GM23338 (cell line): ENCODE data around the gene NF1. TPM values are rescaled to one million over a fixed set of nuclear protein-coding genes. Genes with fewer than 3 reads are reported as not detected.

Experiments used
- ATAC-seq: fragments of 200-7000 bp; cut with Tn5 transposase; 3 replicates; pipeline ENCODE4 v1.9.1; 2020
- DNase-seq: peaks from one replicate; pipeline ENCODE4 v3.0.0-alpha.2; 2015; ENCODE audit warnings: low spot score
- H2AFZ ChIP-seq: fragments of 200-600 bp; sonication (generic); 2 replicates; pipeline ENCODE4 v1.8.0; 2016; ENCODE audit warnings: antibody characterized with exemption, mild to moderate bottlenecking, moderate library complexity
- H3F3A ChIP-seq: fragments of 200-600 bp; sonication (generic); replicated peaks from 2 replicates; pipeline ENCODE4 v1.8.0; 2017; ENCODE audit warnings: antibody characterized with exemption, mixed run types, low read depth
- H3K27ac ChIP-seq: fragments of 200-600 bp; sonication (generic); 2 replicates; pipeline ENCODE4 v1.6.1; 2016; ENCODE audit warnings: low read depth
- H3K27me3 ChIP-seq: fragments of 200-600 bp; sonication (generic); 2 replicates; pipeline ENCODE4 v1.8.0; 2016; ENCODE audit warnings: mild to moderate bottlenecking, mixed run types, moderate library complexity; ENCODE audit not compliant: insufficient read depth
- H3K36me3 ChIP-seq: fragments of 200-600 bp; sonication (generic); 2 replicates; pipeline ENCODE4 v1.8.0; 2016; ENCODE audit warnings: mild to moderate bottlenecking; ENCODE audit not compliant: insufficient read depth
- H3K4me1 ChIP-seq: fragments of 200-600 bp; sonication (generic); 2 replicates; pipeline ENCODE4 v1.8.0; 2016; ENCODE audit warnings: mild to moderate bottlenecking, moderate library complexity; ENCODE audit not compliant: insufficient read depth
- H3K4me2 ChIP-seq: fragments of 200-600 bp; sonication (generic); 2 replicates; pipeline ENCODE4 v1.7.1; 2017; ENCODE audit warnings: mixed run types
- H3K4me3 ChIP-seq: fragments of 200-600 bp; sonication (generic); 2 replicates; pipeline ENCODE4 v1.6.1; 2016; ENCODE audit warnings: mixed run types
- H3K79me2 ChIP-seq: fragments of 200-600 bp; sonication (generic); replicated peaks from 2 replicates; pipeline ENCODE4 v1.8.0; 2017; ENCODE audit warnings: mild to moderate bottlenecking; ENCODE audit not compliant: insufficient read depth
- H3K9me2 ChIP-seq: fragments of 200-600 bp; sonication (generic); 2 replicates; pipeline ENCODE4 v1.8.0; 2017; ENCODE audit not compliant: insufficient read depth
- H4K20me1 ChIP-seq: fragments of 200-600 bp; sonication (generic); replicated peaks from 2 replicates; pipeline ENCODE4 v1.8.0; 2017; ENCODE audit warnings: mild to moderate bottlenecking; ENCODE audit not compliant: insufficient read depth
- H3K27ac Mint-ChIP-seq: 2 replicates; pipeline ENCODE4 v1.8.0; 2020; ENCODE audit warnings: inconsistent platforms, mild to moderate bottlenecking, moderate library complexity, mixed read lengths
- H3K27me3 Mint-ChIP-seq: 3 replicates; pipeline ENCODE4 v1.8.0; 2022; ENCODE audit warnings: low read depth, mild to moderate bottlenecking, moderate library complexity, mixed read lengths, inconsistent platforms; ENCODE audit not compliant: insufficient read depth, poor library complexity
- H3K36me3 Mint-ChIP-seq: 3 replicates; pipeline ENCODE4 v1.8.0; 2021; ENCODE audit warnings: low read depth, mild to moderate bottlenecking, inconsistent platforms, moderate library complexity, mixed read lengths
- H3K4me1 Mint-ChIP-seq: 3 replicates; pipeline ENCODE4 v1.8.0; 2020; ENCODE audit warnings: mild to moderate bottlenecking, inconsistent platforms, mixed read lengths
- H3K4me3 Mint-ChIP-seq: 3 replicates; pipeline ENCODE4 v1.8.0; 2021; ENCODE audit warnings: moderate library complexity, mild to moderate bottlenecking, inconsistent platforms, mixed read lengths
- H3K9me3 Mint-ChIP-seq: 3 replicates; pipeline ENCODE4 v1.8.0; 2020; ENCODE audit warnings: moderate library complexity, mild to moderate bottlenecking, inconsistent platforms, mixed read lengths
- CREB1 ChIP-seq: fragments of 250-450 bp; sonication (Bioruptor Pico); IDR thresholded peaks from 2 replicates; pipeline ENCODE4 v1.5.0; 2020; ENCODE audit warnings: low read depth, mild to moderate bottlenecking, moderate library complexity
- CTCF ChIP-seq, 2 experiments: fragments of 200-600 bp in 1 of 2; sonication (generic) in 1 of 2; conservative IDR thresholded peaks; 2 replicates each; pipeline versions ENCODE4 v1.5.1 to v1.6.1; 2016 to 2017; ENCODE audit warnings: antibody characterized with exemption in 2 of 2, low read depth in 2 of 2, mild to moderate bottlenecking in 2 of 2, moderate library complexity in 1 of 2
- EZH2 ChIP-seq: fragments of 200-600 bp; sonication (generic); IDR thresholded peaks from one replicate; pipeline ENCODE4 v1.8.0; 2017; ENCODE audit warnings: antibody characterized with exemption, mild to moderate bottlenecking, low read depth; ENCODE audit not compliant: unreplicated experiment
- JUNB ChIP-seq: IDR thresholded peaks from one replicate; pipeline ENCODE4 v1.6.1; 2016; ENCODE audit warnings: antibody characterized with exemption; ENCODE audit not compliant: unreplicated experiment
- NANOG ChIP-seq: IDR thresholded peaks from 2 replicates; pipeline ENCODE4 v1.6.1; 2016; ENCODE audit warnings: antibody characterized with exemption, borderline replicate concordance
- POLR2AphosphoS5 ChIP-seq: IDR thresholded peaks from 2 replicates; pipeline ENCODE4 v1.6.1; 2016; ENCODE audit warnings: antibody characterized with exemption, low read depth
- REST ChIP-seq: IDR thresholded peaks from one replicate; pipeline ENCODE4 v1.6.1; 2018; ENCODE audit warnings: antibody characterized with exemption; ENCODE audit not compliant: unreplicated experiment
- STAT1 ChIP-seq: IDR thresholded peaks from one replicate; pipeline ENCODE4 v1.6.1; 2016; ENCODE audit warnings: antibody characterized with exemption; ENCODE audit not compliant: unreplicated experiment
- ZNF462 ChIP-seq: fragments of 250-450 bp; sonication (Bioruptor Pico); IDR thresholded peaks from 2 replicates; pipeline ENCODE4 v1.5.0; 2020; ENCODE audit warnings: mild to moderate bottlenecking, moderate library complexity
- polyA plus RNA-seq: library from polyadenylated mRNA; unstranded; fragments of >200 nt; fragmentation: Nextera tagmentation; extraction: Ambion mirVana; gene quantifications from 2 replicates; pipeline ENCODE4 v1.2.1, GENCODE V29; 2016
- total RNA-seq: library from RNA; depleted of rRNA; stranded (reverse); fragments of >200 nt; shearing (Covaris generic); gene quantifications from 2 replicates; pipeline ENCODE4 v1.2.3, GENCODE V29; 2014

NF1 gene
- total and polyA plus RNA-seq, 2 experiments from 2014 or later: 16.3 to 49.7 TPM

- no peak for TF ChIP-seq ZNF462
- no peak for TF ChIP-seq REST
- no peak for TF ChIP-seq STAT1
- no peak for TF ChIP-seq EZH2
- TF ChIP-seq JUNB: no peak
- no peak for TF ChIP-seq NANOG
Measured at GRCh38 chr17:31387438-31387837, 292.7 kb downstream of the NF1 start (continued).

GRCh38 chr17:31388351-31388750 is 293.6 kb downstream of the NF1 start:
- Mint-ChIP-seq H3K9me3 (no peaks in the 10 kb centered on the region), H3K4me1 (peaks cover 13% of the 10 kb centered on the region), H3K27ac (no peak overlapping the region), H3K36me3 (no peaks in the 10 kb centered on the region; the same call in 2 of the 3 replicates), H3K4me3 (no peak overlapping the region), H3K27me3 (peaks cover 30% of the 10 kb centered on the region)
- Histone ChIP-seq H2AFZ (no peak overlapping the region), H3K27ac (no peak overlapping the region), H3K4me2 (no peak overlapping the region), H4K20me1 (no peaks in the 10 kb centered on the region), H3K4me1 (peaks cover 7% of the 10 kb centered on the region; the same call in 1 of the 2 replicates), H3F3A (peaks cover 9% of the 10 kb centered on the region; the same call in 1 of the 2 replicates), H3K9me2 (no peaks in the 10 kb centered on the region), H3K36me3 (no peaks in the 10 kb centered on the region), H3K27me3 (peaks cover 29% of the 10 kb centered on the region), H3K4me3 (no peak overlapping the region), H3K79me2 (no peaks in the 10 kb centered on the region)
- no peak for TF ChIP-seq CTCF (conservative IDR thresholded peaks at IDR 0.05; ENCODE audit: low read depth in 2 of 2)
- no peak for TF ChIP-seq STAT1
- TF ChIP-seq POLR2AphosphoS5: no peak
- TF ChIP-seq CREB1 (CRISPR knock-in tag): no peak
- DNase-seq (no peak), ATAC-seq (no peak)
